Transverse colon (tissue), 4 donors: ENCODE results near the gene PBX3. TPM values are rescaled to one million over a fixed set of nuclear protein-coding genes. Genes with fewer than 3 reads are reported as not detected.

Experiments used
- DNase-seq: peaks from one replicate; pipeline ENCODE4 v3.0.0-alpha.2; 2019
- H3K27ac ChIP-seq, 4 donors: fragments of 200-600 bp; sonication (generic); 2 replicates each; pipeline ENCODE4 v1.5.1; 2016 to 2018; ENCODE audit warnings: inconsistent platforms in 4 of 4
- H3K27me3 ChIP-seq: fragments of 200-600 bp; sonication (generic); 2 replicates; pipeline ENCODE4 v1.5.1; 2017; ENCODE audit warnings: inconsistent platforms
- H3K36me3 ChIP-seq, 4 donors: fragments of 200-600 bp; sonication (generic); 2 replicates each; pipeline ENCODE4 v1.5.1; 2017 to 2019; ENCODE audit warnings: inconsistent platforms in 4 of 4
- H3K4me1 ChIP-seq, 4 donors: fragments of 200-600 bp; sonication (generic); 2 replicates each; pipeline ENCODE4 v1.5.1; 2017 to 2020; ENCODE audit warnings: inconsistent platforms in 4 of 4
- H3K4me3 ChIP-seq, 4 donors: fragments of 200-600 bp; sonication (generic); 1 replicate in 1 of 4; 2 replicates in 3 of 4; pipeline versions ENCODE4 v1.5.1 to v1.6.1; 2017 to 2019; ENCODE audit warnings: inconsistent platforms in 4 of 4
- H3K9me3 ChIP-seq, 2 donors: fragments of 200-600 bp; sonication (generic); 2 replicates each; pipeline ENCODE4 v1.5.1; 2017 to 2019; ENCODE audit warnings: inconsistent platforms in 2 of 2
- EP300 ChIP-seq: sonication (generic); formaldehyde crosslinking; IDR thresholded peaks from one replicate; pipeline ENCODE4 v1.6.1; 2017; ENCODE audit warnings: antibody characterized with exemption, low read depth
- POLR2A ChIP-seq: fragments of 450-650 bp; IDR thresholded peaks from one replicate; pipeline ENCODE4 v1.6.1; 2016; ENCODE audit warnings: antibody characterized with exemption, mild to moderate bottlenecking, moderate library complexity
- POLR2AphosphoS5 ChIP-seq, 3 donors: sonication (generic); formaldehyde crosslinking; IDR thresholded peaks; one replicate each; pipeline ENCODE4 v1.6.1; 2016; ENCODE audit warnings: antibody characterized with exemption in 3 of 3
- WGBS, 2 donors: methylation state at CpG; one replicate each; pipeline ENCODE4 v1.1.5; 2018; ENCODE audit warnings: low coverage in 1 of 2; 5-methylcytosine and 5-hydroxymethylcytosine counted together
- in situ Hi-C, 4 donors: fragments of 200-750 bp; cut with MboI; loops; one replicate each; pipeline versions ENCODE4 v1.15.0 to v1.15.1; 2017; ENCODE audit warnings: low sequenced_read_pairs in 3 of 4, low pct_ligation_motif_present in 1 of 4, low pct_unique_long_range_greater_than_20kb in 1 of 4
- intact Hi-C: fragments of 100-400 bp; cut with DNase I; formaldehyde crosslinking; loops from one replicate; pipeline ENCODE4 v1.15.1; 2023; ENCODE audit warnings: low total_unique reads
- total RNA-seq, 4 donors: library from RNA; depleted of rRNA; stranded (reverse); fragments of >200 nt; gene quantifications; one replicate each; pipeline ENCODE4 v1.1.0, GENCODE V29; 2016
- TF ChIP-seq, protein P1 (sequence below), 5 experiments: fragments of 200-600 bp in 3 of 5; fragments of 450-650 bp in 2 of 5; sonication (generic) in 3 of 5; IDR thresholded peaks; 1 replicate in 2 of 5; 2 replicates in 3 of 5; pipeline ENCODE4 v1.5.1; 2016 to 2017; ENCODE audit warnings: antibody characterized with exemption in 5 of 5, inconsistent platforms in 3 of 5, mild to moderate bottlenecking in 2 of 5, moderate library complexity in 1 of 5

PBX3 gene
- total RNA-seq, 4 donors from 2014 or later, result 16.4 to 70.3 (median 20.4) TPM

DNA sequence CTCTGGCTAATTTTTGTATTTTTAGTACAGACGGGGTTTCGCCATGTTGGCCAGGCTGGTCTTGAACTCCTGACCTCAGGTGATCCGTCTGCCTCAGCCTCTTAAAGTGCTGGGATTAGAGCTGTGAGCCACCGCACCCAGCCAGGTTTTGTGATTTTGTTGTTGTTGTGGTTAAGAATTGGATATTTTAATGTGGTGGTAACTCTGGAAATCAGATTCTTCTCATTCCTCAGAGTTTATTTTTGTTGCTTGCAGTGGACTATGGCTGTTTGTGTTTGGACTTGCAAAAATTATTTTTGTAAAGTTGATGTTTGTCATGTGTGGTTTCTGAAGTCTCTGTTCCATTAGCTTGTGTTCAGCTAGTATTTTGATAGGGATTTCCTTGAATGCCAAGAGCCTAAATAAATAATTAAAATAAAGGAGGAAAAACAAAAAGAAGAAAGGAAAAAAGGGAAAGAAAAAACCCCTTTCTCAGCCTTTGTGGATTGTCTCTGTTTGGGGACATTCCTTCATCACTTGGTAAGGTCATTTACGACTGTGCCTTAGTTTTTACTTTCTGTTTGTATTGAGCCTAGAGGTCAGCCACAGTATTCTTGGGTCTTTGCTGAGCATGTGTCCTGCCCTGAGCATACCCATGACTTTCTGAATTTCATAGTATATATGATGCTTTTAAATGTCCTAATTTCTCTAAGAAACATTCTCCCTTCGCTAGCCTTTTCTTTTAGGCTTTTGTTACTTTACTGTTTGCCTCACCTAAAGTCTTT is 37.3 kb downstream of the PBX3 start:
- no peaks in the 10 kb centered on the region for H3K36me3 ChIP-seq
- intact Hi-C loops, result no loop called here
- H3K4me3 ChIP-seq, result no peak overlapping the region
- WGBS, 2 donors, result 77 to 81% methylated on average over 2 to 6 of the region's 6 CpGs
- TF ChIP-seq EP300 (no peak), POLR2A (no peak), POLR2AphosphoS5 (IDR thresholded peaks at IDR 0.05) (no peak)
- TF ChIP-seq, protein P1, sequence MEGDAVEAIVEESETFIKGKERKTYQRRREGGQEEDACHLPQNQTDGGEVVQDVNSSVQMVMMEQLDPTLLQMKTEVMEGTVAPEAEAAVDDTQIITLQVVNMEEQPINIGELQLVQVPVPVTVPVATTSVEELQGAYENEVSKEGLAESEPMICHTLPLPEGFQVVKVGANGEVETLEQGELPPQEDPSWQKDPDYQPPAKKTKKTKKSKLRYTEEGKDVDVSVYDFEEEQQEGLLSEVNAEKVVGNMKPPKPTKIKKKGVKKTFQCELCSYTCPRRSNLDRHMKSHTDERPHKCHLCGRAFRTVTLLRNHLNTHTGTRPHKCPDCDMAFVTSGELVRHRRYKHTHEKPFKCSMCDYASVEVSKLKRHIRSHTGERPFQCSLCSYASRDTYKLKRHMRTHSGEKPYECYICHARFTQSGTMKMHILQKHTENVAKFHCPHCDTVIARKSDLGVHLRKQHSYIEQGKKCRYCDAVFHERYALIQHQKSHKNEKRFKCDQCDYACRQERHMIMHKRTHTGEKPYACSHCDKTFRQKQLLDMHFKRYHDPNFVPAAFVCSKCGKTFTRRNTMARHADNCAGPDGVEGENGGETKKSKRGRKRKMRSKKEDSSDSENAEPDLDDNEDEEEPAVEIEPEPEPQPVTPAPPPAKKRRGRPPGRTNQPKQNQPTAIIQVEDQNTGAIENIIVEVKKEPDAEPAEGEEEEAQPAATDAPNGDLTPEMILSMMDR (IDR thresholded peaks at IDR 0.05), result no peak
- H3K9me3 ChIP-seq, result no peaks in the 10 kb centered on the region
- DNase-seq, result no peak
- H3K27ac ChIP-seq, result peak overlapping the region in 1 of 4 donors; percentile 3
- in situ Hi-C loops, result no loop called here
- H3K27me3 ChIP-seq, result no peaks in the 10 kb centered on the region
- peaks cover 0 to 15% (median 0%) of the 10 kb centered on the region in 4 donors for H3K4me1 ChIP-seq

DNA sequence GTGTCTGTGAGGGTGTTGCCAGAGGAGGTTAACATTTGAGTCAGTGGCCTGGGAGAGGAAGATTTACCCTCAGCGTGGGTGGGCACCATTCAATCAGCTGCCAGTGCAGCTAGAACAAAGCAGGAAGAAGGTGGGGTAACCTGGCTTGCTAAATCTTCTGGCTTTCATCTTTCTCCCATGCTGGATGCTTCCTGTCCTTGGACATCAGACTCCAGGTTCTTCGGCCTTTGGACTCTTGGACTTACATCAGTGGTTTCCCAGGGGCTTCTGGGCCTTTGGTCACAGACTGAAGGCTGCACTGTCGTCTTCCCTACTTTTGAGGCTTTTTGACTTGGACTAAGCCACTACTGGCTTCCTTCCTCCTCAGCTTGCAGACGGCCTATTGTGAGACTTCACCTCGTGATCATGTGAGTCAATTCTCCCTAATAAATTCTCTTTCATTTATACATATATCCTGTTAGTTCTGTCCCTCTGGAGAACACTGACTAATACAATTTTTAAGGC is 38.1 kb downstream of the PBX3 start:
- in situ Hi-C loops (no loop called here), intact Hi-C loops (no loop called here)
- DNase-seq, result no peak
- Histone ChIP-seq H3K9me3 (no peaks in the 10 kb centered on the region), H3K27ac (peak overlapping the region in 1 of 4 donors; percentile 16), H3K4me1 (peaks cover 0 to 15% (median 0%) of the 10 kb centered on the region in 4 donors), H3K27me3 (no peaks in the 10 kb centered on the region), H3K4me3 (no peak overlapping the region), H3K36me3 (no peaks in the 10 kb centered on the region)
- no peak for TF ChIP-seq POLR2AphosphoS5 (IDR thresholded peaks at IDR 0.05)
- TF ChIP-seq, protein P1 (IDR thresholded peaks at IDR 0.05), result no peak
- TF ChIP-seq POLR2A, result no peak
- TF ChIP-seq EP300, result no peak
- whole genome bisulfite sequencing, 2 donors, result 71 to 73% methylated on average over 5 of the region's 5 CpGs

DNA sequence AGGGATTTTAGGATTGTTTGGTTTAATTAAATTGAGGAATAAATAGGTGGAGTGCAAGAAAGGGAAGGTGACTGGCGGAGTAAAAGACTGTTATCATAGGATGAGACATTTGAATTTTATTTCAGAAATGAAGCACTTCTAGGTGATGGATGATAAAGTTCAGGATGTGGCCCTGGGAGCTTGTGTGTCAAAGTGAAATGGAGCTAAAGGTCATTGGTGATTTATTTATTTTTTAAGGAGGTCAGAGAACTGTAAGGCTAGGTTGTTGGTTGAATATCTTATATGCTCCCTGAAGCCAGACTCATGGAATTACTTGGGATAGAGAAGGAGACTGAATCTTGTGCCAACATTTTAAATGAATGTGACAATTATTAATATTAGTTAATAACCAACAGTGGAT is 40.5 kb downstream of the PBX3 start:
- in situ Hi-C loops (no loop called here), intact Hi-C loops (no loop called here)
- Histone ChIP-seq H3K36me3 (no peaks in the 10 kb centered on the region), H3K4me3 (no peak overlapping the region), H3K27me3 (no peaks in the 10 kb centered on the region), H3K4me1 (peaks cover 0 to 15% (median 0%) of the 10 kb centered on the region in 4 donors), H3K27ac (no peak overlapping the region), H3K9me3 (no peaks in the 10 kb centered on the region)
- DNase-seq, result no peak
- no peak for TF ChIP-seq EP300
- TF ChIP-seq POLR2AphosphoS5 (IDR thresholded peaks at IDR 0.05), result no peak
- TF ChIP-seq POLR2A, result no peak
- TF ChIP-seq, protein P1 (IDR thresholded peaks at IDR 0.05), result no peak
- WGBS, 2 donors, result 90 to 92% methylated on average over 1 of the region's 1 CpG

DNA sequence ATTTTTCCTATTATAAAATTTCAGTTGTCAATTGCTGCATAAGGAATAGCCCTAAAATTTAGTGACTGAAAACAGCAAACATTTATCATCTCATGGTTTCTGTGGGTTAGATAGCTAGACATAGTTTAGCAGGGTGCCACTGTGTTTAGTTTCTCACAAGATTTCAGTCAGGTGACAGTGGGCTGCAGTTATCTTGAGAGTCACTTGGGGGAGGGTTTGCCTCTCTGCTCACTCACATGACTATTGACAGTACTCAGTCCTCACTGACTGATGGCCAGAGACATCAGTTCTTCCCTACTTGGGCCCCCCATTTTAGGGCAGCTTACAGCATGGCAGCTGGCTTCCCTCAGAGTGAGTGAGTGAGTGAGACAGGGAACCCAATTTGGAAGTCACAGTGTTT is 42.0 kb downstream of the PBX3 start:
- Histone ChIP-seq H3K4me3 (no peak overlapping the region), H3K27ac (no peak overlapping the region), H3K4me1 (peaks cover 0 to 13% (median 0%) of the 10 kb centered on the region in 4 donors), H3K9me3 (no peaks in the 10 kb centered on the region), H3K27me3 (no peaks in the 10 kb centered on the region), H3K36me3 (no peaks in the 10 kb centered on the region)
- no peak for DNase-seq
- in situ Hi-C loops (no loop called here), intact Hi-C loops (no loop called here)
- TF ChIP-seq POLR2A (no peak), POLR2AphosphoS5 (IDR thresholded peaks at IDR 0.05) (no peak), EP300 (no peak)
- TF ChIP-seq, protein P1 (IDR thresholded peaks at IDR 0.05), result no peak
